ENCODE measurements around the gene SLC24A4. TPM values are rescaled to one million over a fixed set of nuclear protein-coding genes. Genes with fewer than 3 reads are reported as not detected.

SLC24A4 gene
- total RNA-seq, 1 experiment from 2014 or later = not detected

DNA sequence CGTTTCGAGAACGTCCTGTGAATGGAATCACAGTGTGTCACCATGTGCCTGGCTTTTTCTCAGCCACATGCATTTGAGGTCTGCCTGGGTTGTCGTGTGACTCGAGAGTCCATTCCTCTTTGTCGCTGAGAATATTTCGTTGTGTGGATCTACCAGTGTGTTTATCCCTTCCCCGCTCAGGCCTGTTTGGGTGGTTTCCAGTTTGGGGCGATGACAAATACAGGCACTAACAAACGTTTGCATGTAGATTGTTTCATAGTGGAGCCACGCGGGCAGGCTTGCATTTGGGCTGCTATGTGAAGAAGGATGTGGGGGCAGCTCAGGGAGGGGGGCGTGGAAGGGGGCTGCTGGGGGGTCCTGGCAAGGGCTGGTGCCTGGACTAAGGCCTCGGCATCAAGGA, 204.8 kb downstream of the SLC24A4 start:
- Histone ChIP-seq H3K27me3 (ENCODE audit: insufficient read depth, low read length) (no peaks in the 10 kb centered on the region), H3K4me3 (replicated peaks in 1 of 2; ENCODE audit: low read depth in 1 of 2, low read length in 2 of 2) (no peak overlapping the region), H3K4me2 (ENCODE audit: low read length) (no peak overlapping the region), H4K20me1 (ENCODE audit: insufficient read depth) (no peaks in the 10 kb centered on the region), H3K9me3 (ENCODE audit: control insufficient read depth in 1 of 2, insufficient read depth in 1 of 2, low read depth in 1 of 2, low read length in 2 of 2) (no peaks in the 10 kb centered on the region), H3K9ac (ENCODE audit: low read length) (no peak overlapping the region), H3K36me3 (ENCODE audit: control insufficient read depth in 1 of 2, insufficient read depth in 2 of 2, low read length in 2 of 2) (no peaks in the 10 kb centered on the region), H2AFZ (ENCODE audit: low read depth, low read length, poor library complexity, severe bottlenecking) (no peak overlapping the region), H3K27ac (ENCODE audit: low read depth, low read length) (no peak overlapping the region), H3K4me1 (ENCODE audit: control insufficient read depth in 1 of 2, insufficient read depth in 2 of 2, low read length in 2 of 2) (peaks cover 0 to 10% of the 10 kb centered on the region in 2 experiments; a peak in 1 of 4 replicates), H3K79me2 (ENCODE audit: insufficient read depth, low read length) (peaks cover 29% of the 10 kb centered on the region; the same call in 1 of the 2 replicates), H3K9me2 (ENCODE audit: insufficient read depth) (no peaks in the 10 kb centered on the region)
- no TSS peak for BruUV-seq (replicated peaks)
- CTCF ChIA-PET = no interaction called here
- ATAC-seq = no peak
- TF ChIP-seq EZH2 (IDR thresholded peaks at IDR 0.05) (no peak), YY1 (IDR thresholded peaks at IDR 0.05; ENCODE audit: extremely low read depth, insufficient replicate concordance, low read depth, low read length) (no peak), SIN3A (IDR thresholded peaks at IDR 0.05; ENCODE audit: low read depth) (no peak), ELF1 (IDR thresholded peaks at IDR 0.05; ENCODE audit: borderline replicate concordance, low read depth) (no peak), EZH2phosphoT487 (IDR thresholded peaks at IDR 0.05; ENCODE audit: borderline replicate concordance) (no peak), FOSL1 (IDR thresholded peaks at IDR 0.05; ENCODE audit: low read depth) (no peak), ZNF274 (IDR thresholded peaks at IDR 0.05; ENCODE audit: low read depth, low read length) (no peak), SP1 (IDR thresholded peaks at IDR 0.05; ENCODE audit: low read depth) (no peak), RAD21 (IDR thresholded peaks at IDR 0.05; ENCODE audit: low read depth) (no peak), SRF (IDR thresholded peaks at IDR 0.05; ENCODE audit: low read depth) (no peak), POLR2AphosphoS5 (IDR thresholded peaks at IDR 0.05; ENCODE audit: low read depth, low read length) (no peak), JUND (IDR thresholded peaks at IDR 0.05) (no peak)
- TF ChIP-seq, protein P1, sequence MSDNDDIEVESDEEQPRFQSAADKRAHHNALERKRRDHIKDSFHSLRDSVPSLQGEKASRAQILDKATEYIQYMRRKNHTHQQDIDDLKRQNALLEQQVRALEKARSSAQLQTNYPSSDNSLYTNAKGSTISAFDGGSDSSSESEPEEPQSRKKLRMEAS (IDR thresholded peaks at IDR 0.05) = no peak
- TF ChIP-seq, protein P2, sequence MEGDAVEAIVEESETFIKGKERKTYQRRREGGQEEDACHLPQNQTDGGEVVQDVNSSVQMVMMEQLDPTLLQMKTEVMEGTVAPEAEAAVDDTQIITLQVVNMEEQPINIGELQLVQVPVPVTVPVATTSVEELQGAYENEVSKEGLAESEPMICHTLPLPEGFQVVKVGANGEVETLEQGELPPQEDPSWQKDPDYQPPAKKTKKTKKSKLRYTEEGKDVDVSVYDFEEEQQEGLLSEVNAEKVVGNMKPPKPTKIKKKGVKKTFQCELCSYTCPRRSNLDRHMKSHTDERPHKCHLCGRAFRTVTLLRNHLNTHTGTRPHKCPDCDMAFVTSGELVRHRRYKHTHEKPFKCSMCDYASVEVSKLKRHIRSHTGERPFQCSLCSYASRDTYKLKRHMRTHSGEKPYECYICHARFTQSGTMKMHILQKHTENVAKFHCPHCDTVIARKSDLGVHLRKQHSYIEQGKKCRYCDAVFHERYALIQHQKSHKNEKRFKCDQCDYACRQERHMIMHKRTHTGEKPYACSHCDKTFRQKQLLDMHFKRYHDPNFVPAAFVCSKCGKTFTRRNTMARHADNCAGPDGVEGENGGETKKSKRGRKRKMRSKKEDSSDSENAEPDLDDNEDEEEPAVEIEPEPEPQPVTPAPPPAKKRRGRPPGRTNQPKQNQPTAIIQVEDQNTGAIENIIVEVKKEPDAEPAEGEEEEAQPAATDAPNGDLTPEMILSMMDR (IDR thresholded peaks at IDR 0.05 in 2 of 3, conservative IDR thresholded peaks at IDR 0.05 in 1 of 3; ENCODE audit: borderline replicate concordance in 1 of 3, insufficient read depth in 1 of 3, low read depth in 2 of 3, low read length in 2 of 3) = no peak
- POLR2A ChIA-PET = no interaction called here
- RAD21 ChIA-PET (ENCODE audit: low non-redundant PET in 1 of 2, low total read pairs in 2 of 2, uncharacterized antibody in 2 of 2, unreplicated experiment in 2 of 2) = no interaction called here
- intact Hi-C loops (cut with micrococcal nuclease) = no loop called here
- DNase-seq (ENCODE audit: low read depth, low spot score) = no peak
